AG09319 (cell line): ENCODE measurements around the gene SLC25A26.

ENCODE experiments used
- DNase-seq: peaks from one replicate; pipeline ENCODE4 v3.0.0-alpha.2; 2010; ENCODE audit warnings: low read depth; ENCODE audit errors: extremely low read depth
- CTCF ChIP-seq: IDR thresholded peaks from 2 replicates; pipeline ENCODE4 v1.5.1; 2011; ENCODE audit warnings: low read depth, mild to moderate bottlenecking, inconsistent platforms, low read length, moderate library complexity

Gene SLC25A26

GRCh38 chr3:66394019-66394752 lies 173.4 kb downstream of the SLC25A26 start:
- no peak for DNase-seq
- TF ChIP-seq CTCF = no peak

GRCh38 chr3:66394753-66395249 lies 174.0 kb downstream of the SLC25A26 start:
- TF ChIP-seq CTCF = no peak
- DNase-seq = no peak

GRCh38 chr3:66395635-66396034 lies 174.8 kb downstream of the SLC25A26 start:
- no peak for DNase-seq
- no peak for TF ChIP-seq CTCF

GRCh38 chr3:66396161-66396760 lies 175.5 kb downstream of the SLC25A26 start:
- no peak for DNase-seq
- no peak for TF ChIP-seq CTCF

DNA sequence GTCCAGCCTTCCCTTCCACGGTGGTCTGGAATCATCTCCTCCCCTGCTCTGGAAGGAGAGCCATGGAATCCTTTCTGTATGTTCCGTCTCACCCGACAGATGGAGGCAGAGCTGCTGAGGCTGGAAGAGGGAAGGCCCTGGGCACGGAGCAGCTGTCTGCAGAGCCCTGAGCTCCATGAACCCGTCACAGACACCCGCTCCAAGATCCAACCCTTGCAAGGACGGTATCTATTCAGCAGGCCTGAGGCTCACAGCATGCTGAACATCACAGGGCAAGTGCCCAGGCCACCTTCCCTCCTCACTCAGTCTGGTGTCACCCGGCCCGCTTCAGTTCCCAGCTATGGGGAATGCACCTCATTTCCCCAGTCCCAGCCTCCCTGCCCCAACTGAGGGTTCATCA lies 176.1 kb downstream of the SLC25A26 start:
- no peak for TF ChIP-seq CTCF
- no peak for DNase-seq

DNA sequence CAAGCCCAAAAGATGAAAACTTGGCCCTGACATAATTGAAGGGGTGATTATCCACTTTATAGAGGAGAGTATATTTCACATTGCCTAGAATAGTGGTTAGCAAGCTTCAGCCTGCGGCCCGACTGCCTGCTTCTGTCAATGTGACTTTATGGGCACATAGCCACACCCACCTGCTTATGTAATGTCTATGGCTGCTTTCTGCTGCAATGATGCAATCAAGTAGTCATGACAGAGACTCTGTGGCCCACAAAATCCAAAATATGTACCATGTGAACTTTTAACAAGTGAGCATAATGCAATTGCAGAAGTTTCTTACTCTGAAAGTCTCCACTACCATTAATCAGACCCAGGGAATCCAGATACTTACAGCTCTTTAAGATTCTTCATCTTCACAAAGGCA lies 176.9 kb downstream of the SLC25A26 start:
- no peak for TF ChIP-seq CTCF
- DNase-seq = no peak

DNA sequence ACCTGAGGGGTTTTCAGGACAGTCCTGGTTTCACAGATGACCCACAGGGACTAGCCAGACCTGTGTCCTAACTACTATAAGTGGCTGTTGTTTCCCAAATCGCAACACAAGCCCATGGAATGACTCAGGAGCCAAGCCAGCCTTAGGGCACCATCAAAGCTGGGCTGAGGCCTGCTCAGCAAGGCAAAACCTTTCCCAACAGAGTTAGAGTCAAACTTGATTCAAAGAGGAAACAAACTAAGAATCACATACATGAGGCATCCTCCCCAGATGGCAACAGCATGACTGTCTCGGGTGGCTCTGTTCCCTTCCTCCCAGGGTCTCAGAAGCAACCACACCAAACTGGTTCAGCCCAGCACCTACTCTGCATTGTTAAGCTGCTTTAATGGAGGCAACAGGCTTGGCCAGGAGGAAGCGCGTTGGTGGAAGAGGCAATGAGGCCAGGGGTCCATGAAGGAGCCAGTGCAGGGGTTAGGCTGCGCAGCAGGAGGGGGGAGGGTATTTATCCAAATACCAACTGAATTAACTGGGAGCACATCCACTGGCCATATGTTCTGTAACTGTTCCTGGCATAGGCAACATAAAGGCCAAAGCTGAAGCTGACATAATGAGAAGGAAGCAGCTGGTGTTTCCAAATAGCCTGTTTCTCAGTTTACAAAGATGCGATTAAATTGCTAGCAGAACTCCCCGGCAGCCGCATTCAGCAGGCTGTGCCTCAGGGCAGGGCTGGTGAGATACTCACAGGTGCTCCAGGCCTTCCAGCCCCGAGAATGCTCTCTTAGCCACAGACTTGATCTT lies 177.6 kb downstream of the SLC25A26 start:
- no peak for TF ChIP-seq CTCF
- no peak for DNase-seq
